ENCODE data around the gene GPR42. TPM values are rescaled to one million over a fixed set of nuclear protein-coding genes. Genes with fewer than 3 reads are reported as not detected.

Gene GPR42
- total RNA-seq, 6 experiments from 2014 or later: not detected

DNA sequence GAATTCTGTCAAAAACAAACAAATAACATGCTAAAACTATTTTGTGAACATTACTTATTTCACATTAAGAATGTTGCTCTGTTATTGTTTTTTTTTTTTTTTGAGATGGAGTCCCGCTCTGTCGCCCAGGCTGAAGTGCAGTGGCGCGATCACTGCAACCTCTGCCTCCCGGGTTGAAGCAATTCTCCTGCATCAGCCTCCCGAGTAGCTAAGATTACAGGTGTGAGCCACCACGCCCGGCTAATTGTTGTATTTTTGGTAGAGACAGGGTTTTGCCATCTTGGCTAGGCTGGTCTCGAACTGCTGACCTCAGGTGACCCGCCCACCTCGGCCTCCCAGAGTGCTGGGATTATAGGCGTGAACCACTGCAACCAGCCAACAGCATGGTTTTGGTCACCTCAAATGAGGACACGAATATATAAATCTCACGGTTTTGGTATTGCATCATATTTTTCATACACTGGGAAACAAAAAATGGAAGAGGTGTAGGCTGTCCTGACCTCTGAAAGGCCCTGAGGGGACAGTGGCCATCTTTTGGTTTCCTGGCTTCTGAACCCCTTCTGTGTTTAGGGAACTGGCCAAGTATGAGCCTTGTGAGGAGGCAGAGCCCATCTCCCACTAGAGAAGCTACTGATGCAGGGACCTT, 25.5 kb downstream of the GPR42 start:
- Mint-ChIP-seq H3K9me3 (no peaks in the 10 kb centered on the region), H3K27ac (no peak overlapping the region), H3K4me3 (no peak overlapping the region), H3K4me1 (ENCODE audit: low read depth) (no peaks in the 10 kb centered on the region), H3K27me3 (ENCODE audit: insufficient read depth) (peaks cover 8% of the 10 kb centered on the region; the same call in 1 of the 2 replicates), H3K36me3 (ENCODE audit: low read depth) (no peaks in the 10 kb centered on the region)
- TF ChIP-seq, protein P1, sequence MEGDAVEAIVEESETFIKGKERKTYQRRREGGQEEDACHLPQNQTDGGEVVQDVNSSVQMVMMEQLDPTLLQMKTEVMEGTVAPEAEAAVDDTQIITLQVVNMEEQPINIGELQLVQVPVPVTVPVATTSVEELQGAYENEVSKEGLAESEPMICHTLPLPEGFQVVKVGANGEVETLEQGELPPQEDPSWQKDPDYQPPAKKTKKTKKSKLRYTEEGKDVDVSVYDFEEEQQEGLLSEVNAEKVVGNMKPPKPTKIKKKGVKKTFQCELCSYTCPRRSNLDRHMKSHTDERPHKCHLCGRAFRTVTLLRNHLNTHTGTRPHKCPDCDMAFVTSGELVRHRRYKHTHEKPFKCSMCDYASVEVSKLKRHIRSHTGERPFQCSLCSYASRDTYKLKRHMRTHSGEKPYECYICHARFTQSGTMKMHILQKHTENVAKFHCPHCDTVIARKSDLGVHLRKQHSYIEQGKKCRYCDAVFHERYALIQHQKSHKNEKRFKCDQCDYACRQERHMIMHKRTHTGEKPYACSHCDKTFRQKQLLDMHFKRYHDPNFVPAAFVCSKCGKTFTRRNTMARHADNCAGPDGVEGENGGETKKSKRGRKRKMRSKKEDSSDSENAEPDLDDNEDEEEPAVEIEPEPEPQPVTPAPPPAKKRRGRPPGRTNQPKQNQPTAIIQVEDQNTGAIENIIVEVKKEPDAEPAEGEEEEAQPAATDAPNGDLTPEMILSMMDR (IDR thresholded peaks at IDR 0.05): no peak
- DNase-seq: no peak

DNA sequence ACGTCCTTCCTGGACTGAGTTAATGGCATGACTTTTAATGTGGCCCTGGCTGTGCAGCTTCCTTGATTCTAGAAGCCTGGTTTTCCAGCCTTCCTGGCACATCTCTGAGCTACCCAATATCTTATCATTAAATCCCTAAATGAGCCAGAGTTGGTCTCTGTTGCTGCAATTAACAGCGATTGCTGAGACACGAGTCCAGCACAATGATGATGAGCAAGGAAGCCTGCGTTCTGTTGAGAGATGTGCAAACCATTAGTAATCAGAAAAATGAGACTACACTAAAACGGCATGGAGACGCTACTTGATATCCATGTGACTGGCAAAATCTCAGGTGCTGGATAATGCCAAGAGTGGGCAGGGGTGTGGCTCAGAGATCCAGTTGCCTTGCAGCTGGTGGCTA, 26.2 kb downstream of the GPR42 start:
- no peak overlapping the region for H3K27ac Mint-ChIP-seq
- H3K4me1 Mint-ChIP-seq (ENCODE audit: low read depth): no peaks in the 10 kb centered on the region
- DNase-seq: no peak
- no peaks in the 10 kb centered on the region for H3K9me3 Mint-ChIP-seq
- peaks cover 8% of the 10 kb centered on the region; the same call in 1 of the 2 replicates for H3K27me3 Mint-ChIP-seq (ENCODE audit: insufficient read depth)
- TF ChIP-seq, protein P1 (IDR thresholded peaks at IDR 0.05): no peak
- H3K4me3 Mint-ChIP-seq: no peak overlapping the region
- no peaks in the 10 kb centered on the region for H3K36me3 Mint-ChIP-seq (ENCODE audit: low read depth)

- TF ChIP-seq, protein P1 (IDR thresholded peaks at IDR 0.05): no peak
- peaks cover 8% of the 10 kb centered on the region; the same call in 1 of the 2 replicates for H3K27me3 Mint-ChIP-seq (ENCODE audit: insufficient read depth)
- no peak for DNase-seq
- no peak overlapping the region for H3K4me3 Mint-ChIP-seq
- no peaks in the 10 kb centered on the region for H3K4me1 Mint-ChIP-seq (ENCODE audit: low read depth)
- no peak overlapping the region for H3K27ac Mint-ChIP-seq
- H3K36me3 Mint-ChIP-seq (ENCODE audit: low read depth): no peaks in the 10 kb centered on the region
- no peaks in the 10 kb centered on the region for H3K9me3 Mint-ChIP-seq
These were observed 27.7 kb downstream of the GPR42 start for GRCh38 chr19:35398570-35398969.

DNA sequence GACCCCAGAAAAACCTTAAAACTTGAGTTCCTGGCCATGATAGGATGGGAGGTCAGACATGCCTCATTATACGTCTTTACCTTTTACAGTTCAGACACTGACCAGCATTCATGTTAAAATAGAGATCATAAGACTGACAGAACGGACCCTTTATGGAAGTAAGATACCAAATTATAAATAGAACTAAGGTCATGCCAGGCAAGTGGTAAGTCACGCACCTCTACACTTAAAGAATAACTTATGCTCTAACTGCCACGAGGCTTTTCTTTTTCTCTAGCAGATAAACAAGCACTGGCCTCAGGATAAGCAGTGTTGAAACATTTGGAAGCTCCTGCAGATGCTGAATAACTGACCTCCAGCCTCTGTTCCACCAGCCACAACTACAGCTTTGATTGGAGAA, 28.4 kb downstream of the GPR42 start:
- DNase-seq: no peak
- peaks cover 8% of the 10 kb centered on the region; the same call in 1 of the 2 replicates for H3K27me3 Mint-ChIP-seq (ENCODE audit: insufficient read depth)
- no peaks in the 10 kb centered on the region for H3K4me1 Mint-ChIP-seq (ENCODE audit: low read depth)
- H3K36me3 Mint-ChIP-seq (ENCODE audit: low read depth): no peaks in the 10 kb centered on the region
- no peaks in the 10 kb centered on the region for H3K9me3 Mint-ChIP-seq
- no peak overlapping the region for H3K27ac Mint-ChIP-seq
- H3K4me3 Mint-ChIP-seq: no peak overlapping the region
- TF ChIP-seq, protein P1 (IDR thresholded peaks at IDR 0.05): no peak

- DNase-seq: no peak
- TF ChIP-seq, protein P1 (IDR thresholded peaks at IDR 0.05): no peak
- Mint-ChIP-seq H3K27ac (no peak overlapping the region), H3K27me3 (ENCODE audit: insufficient read depth) (peaks cover 8% of the 10 kb centered on the region; the same call in 1 of the 2 replicates), H3K36me3 (ENCODE audit: low read depth) (no peaks in the 10 kb centered on the region), H3K9me3 (no peaks in the 10 kb centered on the region), H3K4me1 (ENCODE audit: low read depth) (peaks cover 5% of the 10 kb centered on the region), H3K4me3 (no peak overlapping the region)
These were observed 29.3 kb downstream of the GPR42 start for GRCh38 chr19:35399948-35400772.

Data from HFFc6 (cell line).